Peyer's patch (tissue), 4 donors: ENCODE results near the gene SUCLG1. TPM values are rescaled to one million over a fixed set of nuclear protein-coding genes. Genes with fewer than 3 reads are reported as not detected.

ENCODE experiments used
- DNase-seq, 3 donors: peaks; one replicate each; pipeline ENCODE4 v3.0.0-alpha.2; 2017 to 2019
- H3K27ac ChIP-seq, 4 donors: fragments of 200-600 bp; sonication (generic); one replicate each; pipeline ENCODE4 v1.5.1; 2016 to 2019
- H3K27me3 ChIP-seq, 2 donors: fragments of 200-600 bp; sonication (generic); one replicate each; pipeline ENCODE4 v1.5.1; 2019
- H3K36me3 ChIP-seq, 3 donors: fragments of 200-600 bp; sonication (generic); one replicate each; pipeline ENCODE4 v1.5.1; 2016 to 2019
- H3K4me1 ChIP-seq, 4 donors: fragments of 200-600 bp; sonication (generic); one replicate each; pipeline ENCODE4 v1.5.1; 2016 to 2019
- H3K4me3 ChIP-seq, 4 donors: fragments of 200-600 bp; sonication (generic); 1 replicate in 3 of 4; 2 replicates in 1 of 4; pipeline ENCODE4 v1.5.1; 2016 to 2019; ENCODE audit warnings: mild to moderate bottlenecking in 1 of 4
- H3K9me3 ChIP-seq, 4 donors: fragments of 200-600 bp; sonication (generic); one replicate each; pipeline ENCODE4 v1.5.1; 2016 to 2019; ENCODE audit warnings: mild to moderate bottlenecking in 1 of 4
- POLR2A ChIP-seq, 2 donors: fragments of 450-650 bp; IDR thresholded peaks; one replicate each; pipeline ENCODE4 v1.5.1; 2017; ENCODE audit warnings: antibody characterized with exemption in 2 of 2, mild to moderate bottlenecking in 2 of 2, moderate library complexity in 2 of 2
- total RNA-seq, 4 donors: library from RNA; depleted of rRNA; stranded (reverse); fragments of >200 nt; gene quantifications; one replicate each; pipeline ENCODE4 v1.1.0, GENCODE V29; 2016
- TF ChIP-seq, protein P1 (sequence below), 6 experiments: fragments of 450-650 bp in 4 of 6; fragments of 200-600 bp in 2 of 6; sonication (generic) in 1 of 6; IDR thresholded peaks; one replicate each; pipeline ENCODE4 v1.5.1; 2017 to 2019; ENCODE audit warnings: antibody characterized with exemption in 6 of 6, mild to moderate bottlenecking in 3 of 6, moderate library complexity in 1 of 6

SUCLG1 gene
- total RNA-seq, 4 donors from 2014 or later: 83.3 to 386 (median 242) TPM

- H3K4me3 ChIP-seq: no peak overlapping the region
- H3K27me3 ChIP-seq: no peaks in the 10 kb centered on the region
- H3K36me3 ChIP-seq: no peaks in the 10 kb centered on the region
- no peak for DNase-seq
- TF ChIP-seq, protein P1, sequence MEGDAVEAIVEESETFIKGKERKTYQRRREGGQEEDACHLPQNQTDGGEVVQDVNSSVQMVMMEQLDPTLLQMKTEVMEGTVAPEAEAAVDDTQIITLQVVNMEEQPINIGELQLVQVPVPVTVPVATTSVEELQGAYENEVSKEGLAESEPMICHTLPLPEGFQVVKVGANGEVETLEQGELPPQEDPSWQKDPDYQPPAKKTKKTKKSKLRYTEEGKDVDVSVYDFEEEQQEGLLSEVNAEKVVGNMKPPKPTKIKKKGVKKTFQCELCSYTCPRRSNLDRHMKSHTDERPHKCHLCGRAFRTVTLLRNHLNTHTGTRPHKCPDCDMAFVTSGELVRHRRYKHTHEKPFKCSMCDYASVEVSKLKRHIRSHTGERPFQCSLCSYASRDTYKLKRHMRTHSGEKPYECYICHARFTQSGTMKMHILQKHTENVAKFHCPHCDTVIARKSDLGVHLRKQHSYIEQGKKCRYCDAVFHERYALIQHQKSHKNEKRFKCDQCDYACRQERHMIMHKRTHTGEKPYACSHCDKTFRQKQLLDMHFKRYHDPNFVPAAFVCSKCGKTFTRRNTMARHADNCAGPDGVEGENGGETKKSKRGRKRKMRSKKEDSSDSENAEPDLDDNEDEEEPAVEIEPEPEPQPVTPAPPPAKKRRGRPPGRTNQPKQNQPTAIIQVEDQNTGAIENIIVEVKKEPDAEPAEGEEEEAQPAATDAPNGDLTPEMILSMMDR (IDR thresholded peaks at IDR 0.05): no peak
- TF ChIP-seq POLR2A (IDR thresholded peaks at IDR 0.05): no peak
- peak overlapping the region in 2 of 4 donors; percentile 49 for H3K27ac ChIP-seq
- peaks cover 0 to 10% (median 0%) of the 10 kb centered on the region in 4 donors for H3K4me1 ChIP-seq
- H3K9me3 ChIP-seq: no peaks in the 10 kb centered on the region
These were observed 28.4 kb upstream of the SUCLG1 start for GRCh38 chr2:84487298-84487996.

- DNase-seq: peak in 1 of 3 donors; percentile 70
- H3K4me1 ChIP-seq: peaks cover 0 to 10% (median 0%) of the 10 kb centered on the region in 4 donors
- no peaks in the 10 kb centered on the region for H3K36me3 ChIP-seq
- no peaks in the 10 kb centered on the region for H3K9me3 ChIP-seq
- H3K27me3 ChIP-seq: no peaks in the 10 kb centered on the region
- TF ChIP-seq POLR2A (IDR thresholded peaks at IDR 0.05): no peak
- TF ChIP-seq, protein P1 (IDR thresholded peaks at IDR 0.05): no peak
- no peak overlapping the region for H3K4me3 ChIP-seq
- peak overlapping the region in 2 of 4 donors; percentile 49 to 61 for H3K27ac ChIP-seq
These were observed 27.5 kb upstream of the SUCLG1 start for GRCh38 chr2:84486441-84487115.

- no peaks in the 10 kb centered on the region for H3K27me3 ChIP-seq
- TF ChIP-seq POLR2A (IDR thresholded peaks at IDR 0.05): no peak
- TF ChIP-seq, protein P1 (IDR thresholded peaks at IDR 0.05): no peak
- no peak overlapping the region for H3K27ac ChIP-seq
- H3K36me3 ChIP-seq: no peaks in the 10 kb centered on the region
- H3K4me3 ChIP-seq: no peak overlapping the region
- no peak for DNase-seq
- H3K4me1 ChIP-seq: peaks cover 0 to 10% (median 0%) of the 10 kb centered on the region in 4 donors
- H3K9me3 ChIP-seq: no peaks in the 10 kb centered on the region
These were observed 24.2 kb upstream of the SUCLG1 start for GRCh38 chr2:84483320-84483719.

DNA sequence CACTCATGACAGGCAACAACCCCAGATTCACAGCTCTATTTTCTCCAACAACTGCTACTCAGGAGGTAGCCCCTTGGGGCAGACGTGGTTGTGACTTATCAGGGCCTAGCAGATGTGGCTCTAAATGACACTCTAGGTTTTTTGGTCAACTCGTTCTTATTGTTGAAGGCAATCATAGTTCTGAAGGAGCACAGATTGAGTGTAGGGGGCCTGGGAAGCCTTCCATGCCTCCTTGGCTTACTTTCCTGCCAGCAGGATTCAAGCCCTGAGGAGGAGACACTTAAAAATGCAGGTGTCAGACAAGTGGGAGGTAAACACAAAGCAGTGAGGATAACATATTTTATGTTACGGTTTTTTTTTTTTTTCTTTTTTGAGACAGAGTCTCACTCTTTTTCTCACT lies 23.5 kb upstream of the SUCLG1 start:
- H3K27me3 ChIP-seq: no peaks in the 10 kb centered on the region
- no peak for TF ChIP-seq POLR2A (IDR thresholded peaks at IDR 0.05)
- TF ChIP-seq, protein P1 (IDR thresholded peaks at IDR 0.05): no peak

GRCh38 chr2:84481702-84482101 lies 22.6 kb upstream of the SUCLG1 start:
- peaks cover 0 to 3% (median 0%) of the 10 kb centered on the region in 4 donors for H3K9me3 ChIP-seq
- no peak overlapping the region for H3K27ac ChIP-seq
- TF ChIP-seq, protein P1 (IDR thresholded peaks at IDR 0.05): no peak
- TF ChIP-seq POLR2A (IDR thresholded peaks at IDR 0.05): no peak
- no peak overlapping the region for H3K4me3 ChIP-seq
- no peak for DNase-seq
- peaks cover 0 to 10% (median 0%) of the 10 kb centered on the region in 4 donors for H3K4me1 ChIP-seq
- H3K36me3 ChIP-seq: no peaks in the 10 kb centered on the region
- no peaks in the 10 kb centered on the region for H3K27me3 ChIP-seq

More for the DNA sequence above, 23.5 kb upstream of the SUCLG1 start:
- H3K36me3 ChIP-seq: no peaks in the 10 kb centered on the region
- H3K27ac ChIP-seq: no peak overlapping the region
- H3K9me3 ChIP-seq: no peaks in the 10 kb centered on the region
- DNase-seq: no peak
- no peak overlapping the region for H3K4me3 ChIP-seq
- peaks cover 0 to 10% (median 0%) of the 10 kb centered on the region in 4 donors for H3K4me1 ChIP-seq
